HG03460 (cell line): Measurements from ENCODE around the gene ENTPD8.

Source experiments
- ATAC-seq: cut with Tn5 transposase; IDR thresholded peaks from one replicate; pipeline ENCODE4 v1.9.1; 2021; ENCODE audit not compliant: unreplicated experiment

The ENTPD8 gene

GRCh38 chr9:137448602-137448962, 7.4 kb upstream of the ENTPD8 start:
- ATAC-seq, result no peak

GRCh38 chr9:137447722-137448601, 6.8 kb upstream of the ENTPD8 start:
- no peak for ATAC-seq

DNA sequence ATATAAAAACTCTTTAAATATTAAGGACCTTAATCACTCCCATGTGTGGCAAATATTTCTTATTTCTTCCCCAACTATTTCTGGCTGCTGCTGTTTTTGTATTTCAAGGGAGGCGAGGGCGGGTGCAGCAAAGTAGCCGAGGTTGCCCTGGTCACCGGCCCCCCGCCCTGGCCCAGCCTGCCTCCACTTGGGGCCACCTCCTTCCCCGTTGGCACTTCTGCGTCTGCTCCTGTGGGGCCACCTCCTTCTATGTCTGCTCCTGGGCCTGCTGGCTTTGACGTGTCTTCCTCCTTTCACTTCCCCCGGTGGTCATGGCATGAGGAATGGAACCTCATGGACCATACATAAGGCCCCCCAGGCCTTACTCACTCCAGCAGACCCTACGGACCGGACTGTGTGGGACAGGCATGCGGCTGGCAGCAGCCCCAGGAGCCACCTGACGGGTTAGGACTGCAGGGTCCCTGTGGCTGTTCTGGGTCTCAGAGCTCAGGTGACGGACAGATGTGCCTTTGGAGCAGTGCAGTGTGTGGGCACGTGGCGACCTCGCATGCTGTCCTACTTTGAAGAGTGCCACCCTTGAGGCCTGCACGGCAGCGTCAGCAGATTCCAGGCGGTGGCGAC, 5.8 kb upstream of the ENTPD8 start:
- no peak for ATAC-seq

DNA sequence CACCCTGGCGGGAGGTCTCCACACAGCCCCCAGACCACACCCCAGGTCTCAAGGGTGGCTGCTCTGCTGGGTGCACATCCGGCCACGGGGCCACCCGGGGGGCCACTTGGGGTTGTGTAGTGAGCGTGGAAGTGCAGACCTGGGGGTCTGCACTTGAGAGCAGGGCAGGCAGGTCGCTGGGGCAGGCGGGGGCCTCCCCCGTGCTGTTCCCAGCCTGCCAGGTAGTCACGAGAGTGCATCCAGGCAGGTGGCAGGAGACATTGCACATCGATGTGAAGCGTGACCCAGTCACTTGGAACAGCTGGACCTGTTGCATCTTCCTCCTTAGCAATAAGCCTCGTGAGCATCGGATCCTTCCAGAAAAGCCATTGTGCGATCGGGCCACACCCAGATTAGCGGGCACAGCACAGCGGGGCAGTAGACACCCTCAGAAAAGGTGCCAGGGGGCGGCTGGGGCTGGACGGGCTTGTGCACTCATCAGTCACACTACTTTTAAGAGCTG, 4.8 kb upstream of the ENTPD8 start:
- no peak for ATAC-seq

DNA sequence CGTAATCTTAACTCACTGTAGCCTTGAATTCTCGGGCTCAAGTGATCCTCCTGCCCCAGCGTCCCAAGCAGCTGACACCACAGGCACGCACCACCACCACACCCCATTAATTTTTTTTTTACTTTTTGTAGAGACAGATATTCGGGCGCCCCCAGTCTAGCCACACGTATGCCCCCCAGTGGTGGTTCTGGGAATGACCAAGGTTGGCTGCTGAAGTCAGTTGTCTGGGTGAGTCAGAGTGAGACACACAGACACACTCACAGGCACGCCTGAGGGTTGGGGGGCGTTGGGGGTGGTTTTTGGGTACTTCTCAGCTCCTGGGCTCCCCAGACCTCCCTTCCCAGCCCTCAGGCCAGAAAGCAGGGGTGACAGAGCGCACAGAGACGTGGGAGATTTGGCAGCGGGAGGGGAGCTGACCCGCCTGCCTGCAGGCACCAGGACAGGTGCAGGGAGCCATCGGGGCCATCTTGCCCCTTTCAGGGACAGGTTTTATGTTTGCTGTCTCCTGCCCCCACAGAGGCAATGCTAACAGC, 4.2 kb upstream of the ENTPD8 start:
- peak; percentile 70 for ATAC-seq

GRCh38 chr9:137444106-137444790, 3.1 kb upstream of the ENTPD8 start:
- no peak for ATAC-seq

DNA sequence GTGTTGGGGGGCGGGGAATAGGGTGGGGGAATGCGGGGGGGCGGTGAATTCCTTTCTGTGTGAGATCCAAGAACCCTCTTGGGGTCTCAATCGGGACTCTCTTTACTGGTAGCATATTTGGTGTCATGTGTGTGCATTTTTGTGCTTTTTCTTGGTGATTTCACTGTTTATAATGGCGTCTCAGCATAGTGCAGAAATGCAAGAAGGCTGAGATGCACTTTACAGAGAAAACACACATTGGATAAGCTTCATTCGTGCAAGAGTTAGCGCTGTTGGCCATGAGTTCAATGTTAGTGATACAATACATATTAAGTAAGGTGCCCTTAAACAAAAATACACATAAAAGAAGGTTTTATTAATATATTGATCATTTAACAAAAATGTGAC, 771 bp upstream of the ENTPD8 start:
- no peak for ATAC-seq

GRCh38 chr9:137439158-137439714, 1.9 kb downstream of the ENTPD8 start:
- ATAC-seq, result no peak

DNA sequence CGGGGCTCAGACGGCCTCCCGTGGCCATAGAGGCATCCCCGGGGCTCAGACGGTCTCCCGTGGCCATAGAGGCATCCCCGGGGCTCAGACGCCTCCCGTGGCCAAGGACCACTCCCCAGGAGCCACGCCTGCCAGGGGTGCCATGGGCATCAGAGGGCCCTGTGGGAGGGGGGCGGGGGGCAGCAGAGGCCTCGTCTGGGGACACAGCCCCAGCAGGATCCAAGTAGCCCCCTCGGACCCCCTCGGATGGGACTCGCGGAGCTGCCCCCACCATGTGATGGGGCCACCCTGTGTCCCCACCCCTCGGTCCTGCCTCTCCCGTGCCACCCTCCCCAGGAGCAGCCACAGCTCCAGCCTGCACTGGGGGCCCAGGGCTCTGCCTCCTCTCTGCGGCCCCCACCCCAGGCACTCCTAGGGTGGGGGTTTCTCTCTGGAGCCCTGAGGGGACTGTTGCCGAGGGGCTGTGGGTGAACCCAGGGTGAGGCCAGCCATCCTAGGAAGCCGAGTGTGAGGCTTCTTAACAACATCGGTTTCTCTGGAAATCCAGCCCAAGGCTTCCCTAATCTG, 2.5 kb downstream of the ENTPD8 start:
- no peak for ATAC-seq

DNA sequence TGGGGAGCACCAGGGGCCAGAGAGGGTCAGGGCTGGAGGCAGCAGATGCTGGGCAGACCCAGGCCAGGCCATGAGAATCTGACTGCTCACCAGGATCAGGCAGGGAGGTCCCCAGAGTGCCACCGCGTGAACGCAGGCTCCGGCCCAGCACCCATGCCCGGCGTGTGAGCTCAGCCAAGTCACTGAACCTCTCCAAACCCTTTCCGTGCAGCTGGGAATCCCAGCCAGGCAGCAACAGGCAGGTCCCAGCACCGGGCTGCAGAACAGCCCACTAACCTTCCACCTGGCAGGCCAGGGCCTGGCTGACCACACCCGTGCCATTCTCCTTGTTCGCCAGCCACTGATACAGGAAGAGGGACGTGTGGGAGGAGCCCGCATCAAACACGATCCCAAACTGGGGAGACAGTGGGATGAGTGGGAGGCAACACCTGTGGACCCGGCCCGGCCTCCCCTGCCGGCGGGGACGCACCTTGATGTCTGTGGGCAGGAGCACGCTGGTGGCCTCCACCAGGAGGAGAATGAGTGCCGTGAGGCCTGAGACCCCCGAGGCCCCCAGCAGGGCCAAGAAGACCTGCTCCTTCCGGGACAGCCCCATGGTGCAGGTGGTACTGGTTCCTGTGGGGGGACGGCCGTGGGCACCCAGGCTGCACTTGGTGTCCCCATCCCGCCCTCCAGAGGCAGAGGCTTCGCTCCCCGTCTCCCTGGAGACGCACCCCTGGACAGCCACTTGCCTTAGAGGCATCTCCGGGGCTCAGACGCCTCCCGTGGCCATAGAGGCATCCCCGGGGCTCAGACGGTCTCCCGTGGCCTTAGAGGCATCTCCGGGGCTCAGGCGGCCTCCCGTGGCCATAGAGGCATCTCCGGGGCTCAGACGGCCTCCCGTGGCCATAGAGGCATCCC, 3.2 kb downstream of the ENTPD8 start:
- ATAC-seq, result no peak

DNA sequence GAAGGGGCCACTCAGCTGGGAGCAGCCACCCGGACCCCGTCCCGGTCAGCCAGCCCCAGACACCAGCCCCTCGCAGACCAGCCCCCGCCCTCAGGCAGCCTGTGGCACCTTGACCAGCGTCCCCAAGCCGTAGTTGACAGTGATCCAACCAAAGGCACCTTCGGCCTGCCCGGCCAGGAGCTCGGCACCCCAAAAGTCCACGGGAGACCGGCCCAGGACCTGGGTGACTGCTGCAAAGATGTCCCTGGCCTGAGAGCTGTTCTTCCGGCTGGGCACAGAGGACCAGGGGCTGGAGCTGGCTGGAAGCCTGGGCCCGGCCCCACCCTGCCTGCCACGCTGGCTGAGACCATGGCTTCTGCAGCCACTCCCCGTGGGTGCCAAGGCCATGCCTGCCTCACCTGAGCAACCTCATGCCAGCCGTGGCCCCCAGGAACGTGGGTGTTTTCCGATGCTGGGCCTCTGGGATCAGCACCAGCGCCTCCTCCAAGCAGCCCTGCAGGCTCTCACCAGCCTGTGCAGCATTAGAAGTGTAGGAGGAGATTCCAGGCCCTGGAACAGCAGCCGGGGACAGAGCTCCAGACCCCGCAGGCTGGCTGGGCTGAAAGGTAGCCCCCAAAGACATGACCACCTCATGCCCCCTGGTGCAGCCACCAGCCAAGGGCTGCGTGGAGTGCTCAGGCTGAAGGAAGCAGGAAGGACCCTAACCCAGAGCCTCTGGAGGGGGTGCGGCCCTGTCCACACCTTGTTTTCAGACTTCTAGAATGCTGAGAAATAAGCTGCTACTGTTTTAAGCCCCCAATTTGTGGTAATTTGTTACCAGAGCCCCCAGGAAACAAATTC, 4.2 kb downstream of the ENTPD8 start:
- no peak for ATAC-seq

GRCh38 chr9:137435980-137436760, 5.0 kb downstream of the ENTPD8 start:
- ATAC-seq, result no peak

GRCh38 chr9:137435381-137435891, 5.7 kb downstream of the ENTPD8 start:
- ATAC-seq, result no peak

DNA sequence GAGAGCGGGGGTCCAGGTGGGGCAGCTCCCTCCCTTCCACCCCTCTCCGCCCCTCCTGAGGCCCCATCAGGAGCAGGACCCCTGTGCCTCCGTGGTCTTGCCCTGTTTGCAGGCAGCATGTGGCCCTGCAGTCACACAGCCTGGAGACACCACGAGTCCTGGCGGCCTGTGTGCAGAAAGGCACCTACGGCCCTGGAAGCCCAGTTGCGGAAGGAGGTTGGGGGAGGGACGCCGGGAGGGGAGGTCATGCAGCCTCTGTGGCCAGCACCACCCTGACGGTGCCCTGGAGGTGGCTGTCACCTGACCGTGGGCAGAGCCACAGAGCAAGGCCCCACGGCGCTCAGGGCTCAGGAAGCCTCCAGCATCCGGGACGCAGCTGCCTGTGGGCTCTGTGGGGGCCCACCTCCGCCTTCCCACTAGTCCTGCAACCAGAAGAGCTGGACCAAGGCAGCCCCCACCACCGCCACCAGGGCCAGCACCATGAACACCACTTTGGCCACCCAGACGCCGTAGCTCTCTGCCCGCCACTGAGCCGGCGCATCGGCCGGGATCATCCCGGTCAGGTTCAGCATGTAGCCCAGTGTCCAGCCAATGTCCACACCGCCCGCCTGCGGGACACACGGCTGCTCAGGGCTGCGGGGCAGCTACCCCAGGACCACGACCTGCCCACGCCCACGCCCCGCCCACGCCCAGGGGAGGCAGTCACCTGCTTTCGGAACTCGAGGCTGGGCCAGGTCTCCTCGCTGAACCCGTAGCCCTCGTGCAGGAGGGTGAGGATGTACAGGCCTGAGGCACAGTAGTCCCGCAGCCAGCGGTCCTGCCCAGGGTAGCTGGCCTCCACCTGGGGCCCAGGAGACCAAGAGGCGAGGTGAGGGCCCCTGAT, 6.4 kb downstream of the ENTPD8 start:
- no peak for ATAC-seq

DNA sequence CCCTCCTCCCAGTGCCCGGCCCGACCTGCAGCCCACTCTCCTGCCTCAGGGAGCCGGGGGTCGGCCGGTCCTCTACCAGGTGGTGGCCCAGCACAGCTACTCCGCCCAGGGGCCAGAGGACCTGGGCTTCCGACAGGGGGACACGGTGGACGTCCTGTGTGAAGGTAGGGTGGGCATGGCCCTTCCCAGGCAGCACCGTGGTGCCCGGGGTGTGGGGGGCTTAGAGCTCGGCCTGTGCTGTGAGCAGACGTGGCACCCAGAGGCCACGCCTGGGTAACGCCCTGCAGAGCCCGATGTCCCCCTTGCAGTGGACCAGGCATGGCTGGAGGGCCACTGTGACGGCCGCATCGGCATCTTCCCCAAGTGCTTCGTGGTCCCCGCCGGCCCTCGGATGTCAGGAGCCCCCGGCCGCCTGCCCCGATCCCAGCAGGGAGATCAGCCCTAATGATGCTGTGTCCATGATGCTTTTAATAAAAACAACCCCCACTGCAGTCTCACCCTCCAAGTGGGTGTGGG, 7.2 kb downstream of the ENTPD8 start:
- ATAC-seq, result no peak

DNA sequence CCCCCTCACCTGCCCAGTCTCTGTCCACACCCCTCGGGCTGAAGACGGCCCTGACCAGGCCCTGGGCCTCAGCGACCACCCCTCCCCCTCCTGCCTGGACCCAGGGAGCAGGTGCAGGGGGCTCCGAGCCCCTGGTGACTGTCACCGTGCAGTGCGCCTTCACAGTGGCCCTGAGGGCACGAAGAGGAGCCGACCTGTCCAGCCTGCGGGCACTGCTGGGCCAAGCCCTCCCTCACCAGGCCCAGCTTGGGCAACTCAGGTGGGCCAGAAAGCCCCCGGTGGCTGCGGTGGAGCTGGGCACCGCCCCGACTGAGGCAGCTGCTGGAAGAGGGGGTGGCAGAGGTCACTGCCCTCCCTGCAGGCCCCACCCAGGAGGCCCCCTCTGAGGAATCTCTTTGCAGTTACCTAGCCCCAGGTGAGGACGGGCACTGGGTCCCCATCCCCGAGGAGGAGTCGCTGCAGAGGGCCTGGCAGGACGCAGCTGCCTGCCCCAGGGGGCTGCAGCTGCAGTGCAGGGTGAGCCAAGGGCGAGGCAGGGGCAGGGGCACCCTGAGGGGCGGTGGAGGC, 7.7 kb downstream of the ENTPD8 start:
- ATAC-seq, result no peak
